Natural killer cell (primary cell): Measurements from ENCODE around the gene BRD7. TPM values are rescaled to one million over a fixed set of nuclear protein-coding genes. Genes with fewer than 3 reads are reported as not detected.

Source experiments
- ATAC-seq, 3 donors: fragments of 150-1000 bp in 2 of 3; fragments of 200-7000 bp in 1 of 3; cut with Tn5 transposase; 1 replicate in 1 of 3; 2 replicates in 2 of 3; pipeline ENCODE4 v1.10.0; 2021; ENCODE audit warnings: mild to moderate bottlenecking in 2 of 3, moderate library complexity in 2 of 3
- DNase-seq, 2 donors: peaks; one replicate each; pipeline versions ENCODE4 v3.0.0 to v3.0.0-alpha.2; 2013 to 2021; ENCODE audit warnings: mixed read lengths in 1 of 2
- H3K27ac ChIP-seq: one replicate; pipeline ENCODE4 v1.5.1; 2013; ENCODE audit warnings: mild to moderate bottlenecking, low read length
- H3K27me3 ChIP-seq: one replicate; pipeline ENCODE4 v1.6.1; 2013; ENCODE audit warnings: low read length; ENCODE audit not compliant: control insufficient read depth, insufficient read depth
- H3K36me3 ChIP-seq: one replicate; pipeline ENCODE4 v1.6.1; 2013; ENCODE audit warnings: low read length; ENCODE audit not compliant: control insufficient read depth, insufficient read depth
- H3K4me1 ChIP-seq: one replicate; pipeline ENCODE4 v1.6.1; 2013; ENCODE audit warnings: low read length; ENCODE audit not compliant: control insufficient read depth, insufficient read depth
- H3K4me3 ChIP-seq: one replicate; pipeline ENCODE4 v1.5.1; 2013; ENCODE audit warnings: low read length
- H3K9me3 ChIP-seq: one replicate; pipeline ENCODE4 v1.6.1; 2013; ENCODE audit warnings: low read length; ENCODE audit not compliant: control insufficient read depth, insufficient read depth
- H3K27ac Mint-ChIP-seq, 2 donors: one replicate each; pipeline ENCODE4 v1.8.0; 2022; ENCODE audit warnings: mild to moderate bottlenecking in 2 of 2, mixed read lengths in 2 of 2, moderate library complexity in 1 of 2
- H3K27me3 Mint-ChIP-seq, 2 donors: one replicate each; pipeline ENCODE4 v1.8.0; 2022; ENCODE audit warnings: low read depth in 2 of 2, mixed read lengths in 2 of 2
- H3K36me3 Mint-ChIP-seq: one replicate; pipeline ENCODE4 v1.8.0; 2022; ENCODE audit warnings: mixed read lengths
- H3K4me1 Mint-ChIP-seq, 2 donors: one replicate each; pipeline ENCODE4 v1.8.0; 2022; ENCODE audit warnings: mixed read lengths in 2 of 2
- H3K4me3 Mint-ChIP-seq: one replicate; pipeline ENCODE4 v1.8.0; 2022; ENCODE audit warnings: mild to moderate bottlenecking, moderate library complexity, mixed read lengths
- H3K9me3 Mint-ChIP-seq, 2 donors: one replicate each; pipeline ENCODE4 v1.8.0; 2022; ENCODE audit warnings: mixed read lengths in 2 of 2
- WGBS: methylation state at CpG from one replicate; pipeline ENCODE4 v1.1.7; 2013; ENCODE audit warnings: missing lambda C conversion rate; ENCODE audit not compliant: insufficient coverage; 5-methylcytosine and 5-hydroxymethylcytosine counted together
- intact Hi-C: fragments of 100-400 bp; cut with micrococcal nuclease; formaldehyde crosslinking; loops from one replicate; pipeline ENCODE4 v1.14.2; 2022
- total RNA-seq, 4 donors: library from RNA; stranded (reverse); fragments of 120-200 nt in 1 of 4; gene quantifications; one replicate each; pipeline versions ENCODE4 v1.2.3 to v1.2.4, GENCODE V29; 2013 to 2022
- TF ChIP-seq, protein P1 (sequence below): fragments of 200-600 bp; IDR thresholded peaks from one replicate; pipeline ENCODE4 v1.8.0; 2022; ENCODE audit warnings: antibody characterized with exemption

BRD7 gene
- total RNA-seq, 3 donors from 2014 or later (not counting 1 experiment from before 2014, with no cell fraction given): 89.2 to 118 (median 94.9) TPM

DNA sequence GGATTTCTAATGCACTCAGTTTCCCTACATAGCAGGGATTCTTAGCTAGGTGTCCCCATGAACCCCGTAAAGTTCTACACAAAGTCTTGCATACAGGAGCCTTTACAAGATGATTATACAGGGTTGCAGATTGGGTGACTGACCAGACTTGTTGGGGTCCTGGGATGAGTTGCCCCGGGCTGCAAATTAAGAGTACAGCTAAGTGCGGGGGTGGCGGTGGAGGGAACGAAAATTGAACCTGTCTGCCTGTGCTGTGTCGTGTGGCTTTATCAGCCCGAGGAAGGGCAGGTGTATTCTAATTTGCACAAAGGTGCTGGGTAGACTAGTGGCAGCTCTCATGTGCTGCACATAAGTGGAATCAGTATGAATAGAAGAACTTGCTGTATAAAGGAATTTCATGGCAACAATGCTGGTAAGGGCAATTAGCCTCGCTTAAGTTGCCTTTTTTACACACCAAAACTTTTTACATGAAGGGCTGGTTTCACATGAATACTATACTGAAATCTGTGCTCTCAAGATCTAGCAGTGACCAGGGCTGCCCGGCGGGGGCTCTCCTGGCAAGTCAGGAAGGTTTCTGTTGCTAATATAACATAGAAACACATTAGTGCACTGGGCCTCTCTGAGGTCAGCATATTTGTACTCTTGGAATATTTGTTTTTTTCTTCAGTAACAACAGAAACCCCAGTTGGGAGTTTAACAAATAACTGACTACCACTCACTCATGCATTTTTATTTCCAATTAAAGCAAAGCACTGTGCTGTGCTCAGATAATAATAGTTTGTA, 51.7 kb downstream of the BRD7 start:
- intact Hi-C loops: no loop called here
- TF ChIP-seq, protein P1, sequence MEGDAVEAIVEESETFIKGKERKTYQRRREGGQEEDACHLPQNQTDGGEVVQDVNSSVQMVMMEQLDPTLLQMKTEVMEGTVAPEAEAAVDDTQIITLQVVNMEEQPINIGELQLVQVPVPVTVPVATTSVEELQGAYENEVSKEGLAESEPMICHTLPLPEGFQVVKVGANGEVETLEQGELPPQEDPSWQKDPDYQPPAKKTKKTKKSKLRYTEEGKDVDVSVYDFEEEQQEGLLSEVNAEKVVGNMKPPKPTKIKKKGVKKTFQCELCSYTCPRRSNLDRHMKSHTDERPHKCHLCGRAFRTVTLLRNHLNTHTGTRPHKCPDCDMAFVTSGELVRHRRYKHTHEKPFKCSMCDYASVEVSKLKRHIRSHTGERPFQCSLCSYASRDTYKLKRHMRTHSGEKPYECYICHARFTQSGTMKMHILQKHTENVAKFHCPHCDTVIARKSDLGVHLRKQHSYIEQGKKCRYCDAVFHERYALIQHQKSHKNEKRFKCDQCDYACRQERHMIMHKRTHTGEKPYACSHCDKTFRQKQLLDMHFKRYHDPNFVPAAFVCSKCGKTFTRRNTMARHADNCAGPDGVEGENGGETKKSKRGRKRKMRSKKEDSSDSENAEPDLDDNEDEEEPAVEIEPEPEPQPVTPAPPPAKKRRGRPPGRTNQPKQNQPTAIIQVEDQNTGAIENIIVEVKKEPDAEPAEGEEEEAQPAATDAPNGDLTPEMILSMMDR: no peak
- Histone ChIP-seq H3K27me3 (no peaks in the 10 kb centered on the region), H3K27ac (no peak overlapping the region), H3K4me3 (no peak overlapping the region), H3K4me1 (peaks cover 20% of the 10 kb centered on the region), H3K36me3 (peaks cover 96% of the 10 kb centered on the region), H3K9me3 (no peaks in the 10 kb centered on the region)
- H3K27ac Mint-ChIP-seq: peak overlapping the region; percentile 92 to 93
- peaks cover 9 to 24% of the 10 kb centered on the region in 2 donors for H3K4me1 Mint-ChIP-seq
- ATAC-seq: no peak
- DNase-seq: no peak
- H3K27me3 Mint-ChIP-seq: no peaks in the 10 kb centered on the region
- H3K36me3 Mint-ChIP-seq: no peaks in the 10 kb centered on the region
- H3K4me3 Mint-ChIP-seq: no peak overlapping the region
- no peaks in the 10 kb centered on the region for H3K9me3 Mint-ChIP-seq
- WGBS: 91% methylated on average over 10 of the region's 10 CpGs

DNA sequence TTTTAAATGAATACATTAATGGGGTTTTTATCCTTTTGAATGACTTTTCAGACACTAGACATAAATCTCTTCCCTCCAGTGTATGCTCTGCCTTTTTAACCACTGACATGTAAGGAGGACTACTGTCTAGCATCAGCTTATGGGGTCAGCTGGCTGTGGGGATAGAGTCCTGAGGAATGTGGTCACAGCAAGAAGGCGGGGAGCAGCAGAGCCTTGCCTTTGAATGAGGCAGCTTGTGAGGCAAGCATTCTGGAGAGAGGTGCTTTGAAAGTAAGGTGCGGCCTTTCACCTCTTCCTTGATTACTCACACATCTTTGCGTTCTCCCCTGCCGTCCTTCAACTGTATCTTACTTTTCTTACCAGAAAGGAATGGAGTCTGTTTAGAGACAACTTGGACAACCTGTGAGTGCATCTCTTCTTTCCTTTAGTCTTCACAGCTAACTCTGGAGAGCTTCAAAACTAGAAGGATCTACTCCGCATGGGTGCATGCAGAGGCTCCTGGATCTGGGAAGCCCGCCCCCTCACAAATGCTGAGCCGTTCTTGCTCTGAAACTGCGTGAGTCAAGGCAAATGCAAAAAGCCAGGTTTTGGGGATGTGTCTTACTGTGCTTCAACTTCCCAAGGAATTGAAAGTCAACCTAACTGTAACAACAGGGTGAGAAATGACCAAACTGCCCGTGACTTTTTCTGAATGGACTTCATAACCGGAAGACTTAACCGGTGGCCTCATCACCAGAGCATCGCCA, 52.5 kb downstream of the BRD7 start:
- H3K36me3 Mint-ChIP-seq: no peaks in the 10 kb centered on the region
- Histone ChIP-seq H3K27ac (no peak overlapping the region), H3K27me3 (no peaks in the 10 kb centered on the region), H3K4me3 (no peak overlapping the region), H3K36me3 (peaks cover 97% of the 10 kb centered on the region), H3K9me3 (no peaks in the 10 kb centered on the region), H3K4me1 (peaks cover 20% of the 10 kb centered on the region)
- TF ChIP-seq, protein P1: no peak
- H3K4me3 Mint-ChIP-seq: peak overlapping the region; percentile 17
- peaks cover 9 to 32% of the 10 kb centered on the region in 2 donors for H3K4me1 Mint-ChIP-seq
- WGBS: 91% methylated on average over 11 of the region's 12 CpGs
- H3K27ac Mint-ChIP-seq: peak overlapping the region; percentile 92 to 93
- H3K27me3 Mint-ChIP-seq: no peaks in the 10 kb centered on the region
- intact Hi-C loops: no loop called here
- ATAC-seq (no peak), DNase-seq (no peak)
- no peaks in the 10 kb centered on the region for H3K9me3 Mint-ChIP-seq

DNA sequence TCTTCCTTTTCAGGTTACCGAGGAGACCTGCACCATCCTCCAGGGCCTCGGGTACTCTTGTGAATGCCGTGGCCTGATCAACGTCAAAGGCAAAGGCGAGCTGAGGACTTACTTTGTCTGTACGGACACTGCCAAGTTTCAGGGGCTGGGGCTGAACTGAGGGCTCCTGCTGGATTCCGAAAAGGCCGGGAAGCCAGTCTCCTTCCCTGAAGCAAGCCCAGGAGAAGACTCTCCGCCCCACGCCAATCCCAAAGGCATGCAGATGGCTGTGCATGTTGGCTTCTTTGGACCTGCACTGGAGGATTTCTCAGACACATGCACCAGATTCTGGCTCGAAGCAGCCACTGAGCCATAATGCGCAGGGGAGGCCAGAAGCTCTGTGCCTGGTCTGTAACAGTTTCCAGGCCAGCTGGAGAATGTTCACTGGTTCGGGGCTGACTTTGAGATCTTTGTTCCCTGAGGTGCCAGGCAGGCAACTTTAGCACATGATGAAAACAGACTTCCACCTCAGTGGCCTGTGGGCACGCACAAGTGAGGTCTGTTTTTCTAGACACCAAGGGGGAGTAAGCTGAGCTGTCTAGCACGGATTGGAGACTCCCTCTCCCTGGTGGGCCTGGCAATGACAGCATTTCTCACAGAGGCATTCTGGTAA, 53.3 kb downstream of the BRD7 start:
- ATAC-seq: no peak

More for the DNA sequence above, 53.3 kb downstream of the BRD7 start:
- peaks cover 98% of the 10 kb centered on the region for H3K36me3 ChIP-seq
- H3K27ac ChIP-seq: no peak overlapping the region
- H3K27ac Mint-ChIP-seq: peak overlapping the region; percentile 92 to 93
- H3K27me3 Mint-ChIP-seq: no peaks in the 10 kb centered on the region
- no peak for DNase-seq
- H3K4me1 Mint-ChIP-seq: peaks cover 9 to 33% of the 10 kb centered on the region in 2 donors
- TF ChIP-seq, protein P1: no peak
- H3K4me1 ChIP-seq: peaks cover 23% of the 10 kb centered on the region
- H3K27me3 ChIP-seq: no peaks in the 10 kb centered on the region
- H3K9me3 ChIP-seq: no peaks in the 10 kb centered on the region
- intact Hi-C loops: no loop called here
- H3K4me3 ChIP-seq: no peak overlapping the region
- H3K36me3 Mint-ChIP-seq: no peaks in the 10 kb centered on the region
- H3K4me3 Mint-ChIP-seq: no peak overlapping the region
- WGBS: 91% methylated on average over 15 of the region's 15 CpGs
- no peaks in the 10 kb centered on the region for H3K9me3 Mint-ChIP-seq
